Kidney epithelial cell (primary cell): ENCODE results near the gene TACC2. TPM values are rescaled to one million over a fixed set of nuclear protein-coding genes. Genes with fewer than 3 reads are reported as not detected.
A peak's percentile ranks its signal among the peaks of the same experiment; 100 is the strongest.

Experiments used
- DNase-seq: peaks from one replicate; pipeline ENCODE4 v3.0.0-alpha.2; 2010; ENCODE audit warnings: low read depth
- H3K27me3 ChIP-seq: 2 replicates; pipeline ENCODE4 v1.6.0; 2011; ENCODE audit warnings: low read length; ENCODE audit not compliant: control insufficient read depth, insufficient read depth
- H3K36me3 ChIP-seq: 2 replicates; pipeline ENCODE4 v1.5.1; 2011; ENCODE audit warnings: low read length; ENCODE audit not compliant: control insufficient read depth, insufficient read depth
- H3K4me3 ChIP-seq: 2 replicates; pipeline ENCODE4 v1.5.1; 2011; ENCODE audit warnings: low read depth, mild to moderate bottlenecking, control low read depth, low read length
- CTCF ChIP-seq: IDR thresholded peaks from 2 replicates; pipeline ENCODE4 v1.5.1; 2011; ENCODE audit warnings: mild to moderate bottlenecking, moderate library complexity, low read length, control low read depth, inconsistent platforms; ENCODE audit not compliant: insufficient read depth, poor library complexity, severe bottlenecking
- total RNA-seq: library from RNA; depleted of rRNA; stranded (reverse); fragments of >200 nt; gene quantifications from 2 replicates; pipeline ENCODE4 v1.2.3, GENCODE V29; 2015

The TACC2 gene
- total RNA-seq, 1 donor from 2014 or later = 26.9 TPM

GRCh38 chr10:122029499-122030199 lies 40.7 kb downstream of the TACC2 start:
- no peak overlapping the region for H3K4me3 ChIP-seq
- TF ChIP-seq CTCF = peak; percentile 8
- H3K27me3 ChIP-seq = no peaks in the 10 kb centered on the region
- DNase-seq = no peak
- no peaks in the 10 kb centered on the region for H3K36me3 ChIP-seq

- H3K27me3 ChIP-seq = no peaks in the 10 kb centered on the region
- DNase-seq = no peak
- no peak for TF ChIP-seq CTCF
- H3K4me3 ChIP-seq = no peak overlapping the region
- no peaks in the 10 kb centered on the region for H3K36me3 ChIP-seq
Observed at GRCh38 chr10:122030200-122030552, 41.2 kb downstream of the TACC2 start.

DNA sequence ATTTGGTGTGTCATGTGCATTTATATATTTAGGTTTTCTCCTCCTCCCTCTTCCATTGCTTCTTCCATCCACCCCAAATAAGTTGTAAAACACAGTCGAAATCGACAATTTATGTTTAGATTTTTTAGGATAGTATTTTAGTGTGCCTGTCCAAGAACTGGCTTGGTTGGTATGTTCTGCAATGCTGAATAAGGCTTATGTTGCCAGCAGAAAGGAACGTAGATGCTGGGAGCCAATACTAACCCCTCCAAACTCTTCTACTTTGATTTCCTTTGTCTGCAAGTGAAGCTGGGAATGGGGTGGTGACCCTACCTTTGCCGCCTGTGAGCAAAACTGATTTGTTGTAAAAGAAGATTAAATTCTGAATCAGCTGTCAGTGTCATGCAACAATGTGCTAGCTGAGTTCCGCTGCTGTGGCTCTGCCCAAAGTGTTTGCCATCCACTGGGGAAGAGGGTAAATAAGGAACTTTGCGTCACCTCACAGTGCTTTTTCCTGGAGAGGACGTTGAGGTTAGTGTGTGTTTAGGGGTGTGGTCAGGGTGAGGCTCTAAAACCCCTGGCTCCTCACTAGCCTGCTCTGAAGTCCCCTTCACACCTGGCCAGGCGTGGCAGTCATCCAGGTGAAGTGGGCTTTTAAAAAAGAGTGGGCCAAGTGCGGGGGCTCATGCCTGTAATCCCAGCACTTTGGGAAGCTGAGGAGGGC lies 44.4 kb downstream of the TACC2 start:
- Histone ChIP-seq H3K4me3 (no peak overlapping the region), H3K36me3 (no peaks in the 10 kb centered on the region), H3K27me3 (no peaks in the 10 kb centered on the region)
- DNase-seq = no peak
- no peak for TF ChIP-seq CTCF

DNA sequence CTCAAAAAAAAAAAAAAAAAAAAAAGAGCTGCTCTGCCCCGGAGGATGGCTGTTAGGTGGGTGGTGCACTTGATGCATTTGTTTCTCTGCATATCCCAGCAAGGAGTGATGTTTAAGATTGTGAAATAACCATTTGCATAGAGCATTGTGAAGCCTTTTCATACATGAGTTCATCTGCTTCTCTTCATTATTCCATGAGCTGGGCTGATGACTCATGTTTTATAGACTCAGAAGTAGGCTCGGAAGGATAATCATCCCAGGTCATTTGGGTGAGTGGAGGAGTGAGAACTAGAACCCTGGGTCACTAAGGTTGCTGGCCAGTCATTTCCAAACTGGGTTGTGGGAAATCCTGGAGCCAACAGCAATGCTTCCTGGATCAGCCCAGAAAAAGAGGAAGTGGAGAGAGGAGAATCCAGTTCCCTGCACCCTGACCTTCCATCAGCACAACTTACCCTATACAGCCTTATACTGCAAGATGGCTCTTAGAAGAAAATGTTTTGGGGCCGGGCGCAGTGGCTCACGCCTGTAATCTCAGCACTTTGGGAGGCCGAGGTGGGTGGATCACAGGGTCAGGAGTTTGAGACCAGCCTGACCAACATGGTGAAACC lies 45.3 kb downstream of the TACC2 start:
- no peak for DNase-seq
- no peak overlapping the region for H3K4me3 ChIP-seq
- no peak for TF ChIP-seq CTCF
- no peaks in the 10 kb centered on the region for H3K36me3 ChIP-seq
- H3K27me3 ChIP-seq = no peaks in the 10 kb centered on the region

- no peaks in the 10 kb centered on the region for H3K36me3 ChIP-seq
- no peak for TF ChIP-seq CTCF
- H3K4me3 ChIP-seq = no peak overlapping the region
- DNase-seq = no peak
- H3K27me3 ChIP-seq = peaks cover 5% of the 10 kb centered on the region
Observed at GRCh38 chr10:122040786-122041185, 51.8 kb downstream of the TACC2 start.
